Fibroblast of lung (primary cell): ENCODE results near the gene SELENOO. TPM values are rescaled to one million over a fixed set of nuclear protein-coding genes. Genes with fewer than 3 reads are reported as not detected.

Experiments
- DNase-seq, 2 donors: peaks; one replicate each; pipeline versions ENCODE4 v3.0.0 to v3.0.0-alpha.2; 2010; ENCODE audit warnings: low read depth in 2 of 2
- H2AFZ ChIP-seq: 2 replicates; pipeline ENCODE4 v1.5.1; 2012; ENCODE audit warnings: low read length, control low read depth, inconsistent platforms
- H3K27ac ChIP-seq: 2 replicates; pipeline ENCODE4 v1.5.1; 2011; ENCODE audit warnings: low read length, control low read depth; ENCODE audit not compliant: insufficient read depth
- H3K27me3 ChIP-seq: 2 replicates; pipeline ENCODE4 v1.5.1; 2011; ENCODE audit warnings: mild to moderate bottlenecking, low read length; ENCODE audit not compliant: control insufficient read depth, insufficient read depth
- H3K36me3 ChIP-seq: 2 replicates; pipeline ENCODE4 v1.5.1; 2011; ENCODE audit warnings: low read length; ENCODE audit not compliant: control insufficient read depth, insufficient read depth
- H3K4me1 ChIP-seq: 2 replicates; pipeline ENCODE4 v1.5.1; 2011; ENCODE audit warnings: low read length; ENCODE audit not compliant: control insufficient read depth, insufficient read depth; ENCODE audit errors: extremely low read depth
- H3K4me2 ChIP-seq: 2 replicates; pipeline ENCODE4 v1.5.1; 2011; ENCODE audit warnings: low read length, control low read depth; ENCODE audit not compliant: insufficient read depth; ENCODE audit errors: extremely low read depth
- H3K4me3 ChIP-seq, 4 experiments: fragments of 200-600 bp in 1 of 4; sonication (generic) in 1 of 4; replicated peaks in 1 of 4; 2 replicates each; pipeline ENCODE4 v1.5.1; 2011 to 2016; ENCODE audit warnings: low read length in 4 of 4, low read depth in 3 of 4, mild to moderate bottlenecking in 3 of 4, control low read depth in 2 of 4, inconsistent platforms in 1 of 4, mixed read lengths in 1 of 4; ENCODE audit not compliant: insufficient read depth in 1 of 4; ENCODE audit errors: control extremely low read depth in 1 of 4
- H3K79me2 ChIP-seq: 2 replicates; pipeline ENCODE4 v1.5.1; 2012; ENCODE audit warnings: mild to moderate bottlenecking, low read length, inconsistent platforms; ENCODE audit not compliant: control insufficient read depth, insufficient read depth
- H3K9ac ChIP-seq: 2 replicates; pipeline ENCODE4 v1.5.1; 2011; ENCODE audit warnings: mild to moderate bottlenecking, low read length, control low read depth; ENCODE audit not compliant: insufficient read depth
- H3K9me3 ChIP-seq: 2 replicates; pipeline ENCODE4 v1.5.1; 2012; ENCODE audit warnings: low read depth, low read length; ENCODE audit not compliant: control insufficient read depth, insufficient read depth
- H4K20me1 ChIP-seq: 2 replicates; pipeline ENCODE4 v1.5.1; 2011; ENCODE audit warnings: low read length; ENCODE audit not compliant: control insufficient read depth, insufficient read depth; ENCODE audit errors: extremely low read depth
- EZH2 ChIP-seq: IDR thresholded peaks from 2 replicates; pipeline ENCODE4 v1.5.1; 2012; ENCODE audit warnings: low read length, control low read depth, mild to moderate bottlenecking; ENCODE audit errors: missing control alignments
- polyA plus RNA-seq, 2 donors: library from polyadenylated mRNA; depleted of rRNA in 1 of 2; stranded (reverse) in 1 of 2; unstranded in 1 of 2; fragments of >200 nt; gene quantifications; 2 replicates each; pipeline ENCODE4 v1.2.1, GENCODE V29; 2011 to 2012; ENCODE audit warnings: missing spikeins in 1 of 2
- total RNA-seq: library from RNA; depleted of rRNA; stranded (reverse); fragments of >200 nt; gene quantifications from 2 replicates; pipeline ENCODE4 v1.2.1, GENCODE V29; 2014
- TF ChIP-seq, protein P1 (sequence below), 2 donors: IDR thresholded peaks in 1 of 2; conservative IDR thresholded peaks in 1 of 2; 1 replicate in 1 of 2; 2 replicates in 1 of 2; pipeline ENCODE4 v1.5.1; 2011 to 2012; ENCODE audit warnings: low read length in 2 of 2, control low read depth in 1 of 2, inconsistent platforms in 1 of 2, low read depth in 1 of 2, mild to moderate bottlenecking in 1 of 2

Gene SELENOO
- total and polyA plus RNA-seq, 2 donors (not counting 1 experiment from before 2014, with no cell fraction given), result 8.3 to 20.1 TPM

DNA sequence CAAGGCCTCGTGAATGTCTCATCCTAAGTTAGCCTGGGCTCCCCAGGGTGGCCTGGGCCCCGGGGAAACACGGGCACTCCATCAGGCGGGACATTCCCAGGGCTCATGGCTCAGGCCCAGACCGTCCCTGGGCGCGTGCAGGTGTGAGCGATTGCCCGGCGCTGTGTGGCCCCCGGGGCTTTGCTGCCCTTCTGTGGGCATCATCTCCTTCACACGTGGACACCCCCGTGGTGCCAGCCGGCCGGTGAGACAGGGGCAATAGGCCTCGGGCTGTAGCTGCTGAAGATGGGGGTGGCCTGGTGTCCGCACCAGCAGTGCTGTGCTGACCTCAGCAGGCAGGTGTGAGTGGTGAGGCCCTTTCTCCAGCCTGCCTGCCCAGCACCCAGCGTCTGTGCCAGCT, 4.6 kb upstream of the SELENOO start:
- no peak for TF ChIP-seq EZH2
- TF ChIP-seq, protein P1, sequence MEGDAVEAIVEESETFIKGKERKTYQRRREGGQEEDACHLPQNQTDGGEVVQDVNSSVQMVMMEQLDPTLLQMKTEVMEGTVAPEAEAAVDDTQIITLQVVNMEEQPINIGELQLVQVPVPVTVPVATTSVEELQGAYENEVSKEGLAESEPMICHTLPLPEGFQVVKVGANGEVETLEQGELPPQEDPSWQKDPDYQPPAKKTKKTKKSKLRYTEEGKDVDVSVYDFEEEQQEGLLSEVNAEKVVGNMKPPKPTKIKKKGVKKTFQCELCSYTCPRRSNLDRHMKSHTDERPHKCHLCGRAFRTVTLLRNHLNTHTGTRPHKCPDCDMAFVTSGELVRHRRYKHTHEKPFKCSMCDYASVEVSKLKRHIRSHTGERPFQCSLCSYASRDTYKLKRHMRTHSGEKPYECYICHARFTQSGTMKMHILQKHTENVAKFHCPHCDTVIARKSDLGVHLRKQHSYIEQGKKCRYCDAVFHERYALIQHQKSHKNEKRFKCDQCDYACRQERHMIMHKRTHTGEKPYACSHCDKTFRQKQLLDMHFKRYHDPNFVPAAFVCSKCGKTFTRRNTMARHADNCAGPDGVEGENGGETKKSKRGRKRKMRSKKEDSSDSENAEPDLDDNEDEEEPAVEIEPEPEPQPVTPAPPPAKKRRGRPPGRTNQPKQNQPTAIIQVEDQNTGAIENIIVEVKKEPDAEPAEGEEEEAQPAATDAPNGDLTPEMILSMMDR (conservative IDR thresholded peaks at IDR 0.05 in 1 of 2, IDR thresholded peaks at IDR 0.05 in 1 of 2; ENCODE audit: low read depth in 1 of 2, low read length in 2 of 2), result no peak
- Histone ChIP-seq H3K36me3 (peaks cover 29% of the 10 kb centered on the region), H4K20me1 (no peaks in the 10 kb centered on the region), H3K4me3 (no peak overlapping the region), H3K27me3 (no peaks in the 10 kb centered on the region), H3K9me3 (no peaks in the 10 kb centered on the region), H3K9ac (no peak overlapping the region), H3K79me2 (peaks cover 17% of the 10 kb centered on the region), H3K27ac (no peak overlapping the region), H3K4me2 (no peak overlapping the region), H2AFZ (no peak overlapping the region), H3K4me1 (no peaks in the 10 kb centered on the region)
- no peak for DNase-seq

DNA sequence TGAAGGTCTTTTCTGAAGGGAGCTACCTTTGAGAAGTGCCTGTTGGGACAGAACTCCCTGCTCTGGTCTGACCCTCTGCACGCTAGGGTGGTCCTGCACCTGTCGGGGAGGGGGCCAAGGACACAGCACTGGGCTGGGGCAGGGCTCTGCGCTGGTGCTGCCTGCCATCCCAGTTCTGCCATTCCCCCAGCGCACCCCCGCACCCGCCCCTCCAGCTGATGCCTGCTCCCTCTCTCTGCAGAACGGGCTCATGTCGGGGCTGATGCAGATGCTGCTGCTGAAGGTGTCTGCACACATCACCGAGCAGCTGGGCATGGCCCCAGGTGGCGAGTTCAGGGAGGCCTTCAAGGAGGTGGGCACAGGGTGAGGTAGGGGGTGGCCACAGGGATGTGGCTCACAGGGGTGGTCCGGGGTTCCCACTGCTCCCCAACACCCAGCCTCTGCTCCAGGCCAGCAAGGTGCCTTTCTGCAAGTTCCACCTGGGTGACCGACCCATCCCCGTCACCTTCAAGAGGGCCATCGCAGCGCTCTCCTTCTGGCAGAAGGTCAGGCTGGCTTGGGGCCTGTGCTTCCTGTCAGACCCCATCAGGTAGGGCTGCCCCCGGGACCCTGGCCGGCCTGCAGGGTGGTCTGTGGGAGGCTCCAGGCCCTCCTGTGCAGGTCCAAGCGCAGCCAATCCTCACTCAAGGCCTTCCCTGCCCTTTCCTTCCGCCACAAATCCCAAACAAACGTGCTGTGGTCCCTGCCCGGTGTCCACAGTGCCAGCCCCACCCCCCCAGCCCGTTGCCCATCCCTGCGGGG, 3.6 kb upstream of the SELENOO start:
- TF ChIP-seq, protein P1 (conservative IDR thresholded peaks at IDR 0.05 in 1 of 2, IDR thresholded peaks at IDR 0.05 in 1 of 2; ENCODE audit: low read depth in 1 of 2, low read length in 2 of 2), result no peak
- TF ChIP-seq EZH2, result no peak
- no peak for DNase-seq
- Histone ChIP-seq H3K4me1 (peaks cover under 1% of the 10 kb centered on the region), H3K9ac (no peak overlapping the region), H3K27me3 (no peaks in the 10 kb centered on the region), H2AFZ (no peak overlapping the region), H3K27ac (no peak overlapping the region), H4K20me1 (no peaks in the 10 kb centered on the region), H3K4me2 (no peak overlapping the region), H3K4me3 (no peak overlapping the region), H3K79me2 (peaks cover 17% of the 10 kb centered on the region), H3K9me3 (no peaks in the 10 kb centered on the region), H3K36me3 (peaks cover 27% of the 10 kb centered on the region)

DNA sequence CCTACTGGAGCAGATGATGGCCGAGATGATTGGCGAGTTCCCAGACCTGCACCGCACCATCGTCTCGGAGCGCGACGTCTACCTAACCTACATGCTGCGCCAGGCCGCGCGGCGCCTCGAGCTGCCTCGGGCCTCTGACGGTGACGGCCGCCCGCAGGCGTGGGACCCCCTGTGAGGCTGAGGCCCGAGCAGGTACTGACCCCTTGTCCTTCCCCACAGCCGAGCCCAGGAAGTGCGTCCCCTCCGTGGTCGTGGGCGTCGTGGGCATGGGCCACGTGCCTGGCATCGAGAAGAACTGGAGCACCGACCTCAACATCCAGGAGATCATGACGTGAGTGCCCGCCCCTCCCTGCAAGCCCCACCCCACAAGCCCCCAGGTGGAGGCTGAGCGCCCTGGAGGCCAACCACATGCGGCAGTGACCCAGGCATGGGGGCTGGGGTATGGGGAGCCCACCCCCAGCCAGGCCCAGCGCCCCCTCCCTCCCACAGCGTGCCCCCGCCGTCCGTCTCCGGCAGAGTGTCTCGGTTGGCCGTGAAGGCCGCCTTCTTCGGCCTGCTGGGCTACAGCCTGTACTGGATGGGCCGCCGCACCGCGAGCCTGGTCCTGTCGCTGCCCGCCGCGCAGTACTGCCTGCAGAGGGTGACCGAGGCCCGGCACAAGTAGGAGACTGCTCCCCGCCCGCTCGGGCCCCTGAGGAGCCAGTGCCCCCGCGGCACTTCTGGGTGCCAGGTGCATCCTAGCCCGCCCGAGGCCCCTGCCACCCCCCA, 2.8 kb upstream of the SELENOO start:
- no peak overlapping the region for H3K27ac ChIP-seq
- DNase-seq, result no peak
- peaks cover 27% of the 10 kb centered on the region for H3K36me3 ChIP-seq
- H3K9me3 ChIP-seq, result no peaks in the 10 kb centered on the region
- TF ChIP-seq, protein P1 (conservative IDR thresholded peaks at IDR 0.05 in 1 of 2, IDR thresholded peaks at IDR 0.05 in 1 of 2; ENCODE audit: low read depth in 1 of 2, low read length in 2 of 2), result no peak
- TF ChIP-seq EZH2, result no peak
- no peaks in the 10 kb centered on the region for H4K20me1 ChIP-seq
- no peak overlapping the region for H3K9ac ChIP-seq
- peaks cover 15% of the 10 kb centered on the region for H3K79me2 ChIP-seq
- peaks cover 2% of the 10 kb centered on the region for H3K4me1 ChIP-seq
- no peaks in the 10 kb centered on the region for H3K27me3 ChIP-seq
- H3K4me2 ChIP-seq, result no peak overlapping the region
- H3K4me3 ChIP-seq, result no peak overlapping the region
- no peak overlapping the region for H2AFZ ChIP-seq
